ENCODE data around the gene TMEM154.

Gene TMEM154

GRCh38 chr4:152577708-152578396 is 101.9 kb downstream of the TMEM154 start:
- Histone ChIP-seq H3K27ac (ENCODE audit: low read depth, low read length) (no peak overlapping the region), H3K36me3 (ENCODE audit: control insufficient read depth, insufficient read depth, low read length) (no peaks in the 10 kb centered on the region), H3K4me1 (ENCODE audit: control insufficient read depth, insufficient read depth, low read length) (0 out of 2 replicates have a peak, but pooled peaks cover 9% of the 10 kb centered on the region), H3K4me3 (ENCODE audit: low read depth, low read length) (no peak overlapping the region), H3K27me3 (ENCODE audit: control insufficient read depth, insufficient read depth, low read length) (no peaks in the 10 kb centered on the region), H3K9ac (ENCODE audit: low read depth, low read length) (no peak overlapping the region), H3K9me3 (ENCODE audit: control insufficient read depth, insufficient read depth, low read length) (no peaks in the 10 kb centered on the region)

GRCh38 chr4:152575533-152575932 is 104.3 kb downstream of the TMEM154 start:
- no peaks in the 10 kb centered on the region for H3K36me3 ChIP-seq (ENCODE audit: control insufficient read depth, insufficient read depth, low read length)
- H3K27me3 ChIP-seq (ENCODE audit: control insufficient read depth, insufficient read depth, low read length): no peaks in the 10 kb centered on the region
- 0 out of 2 replicates have a peak, but pooled peaks cover 9% of the 10 kb centered on the region for H3K4me1 ChIP-seq (ENCODE audit: control insufficient read depth, insufficient read depth, low read length)
- no peak overlapping the region for H3K9ac ChIP-seq (ENCODE audit: low read depth, low read length)
- H3K9me3 ChIP-seq (ENCODE audit: control insufficient read depth, insufficient read depth, low read length): no peaks in the 10 kb centered on the region
- H3K4me3 ChIP-seq (ENCODE audit: low read depth, low read length): no peak overlapping the region
- no peak overlapping the region for H3K27ac ChIP-seq (ENCODE audit: low read depth, low read length)

DNA sequence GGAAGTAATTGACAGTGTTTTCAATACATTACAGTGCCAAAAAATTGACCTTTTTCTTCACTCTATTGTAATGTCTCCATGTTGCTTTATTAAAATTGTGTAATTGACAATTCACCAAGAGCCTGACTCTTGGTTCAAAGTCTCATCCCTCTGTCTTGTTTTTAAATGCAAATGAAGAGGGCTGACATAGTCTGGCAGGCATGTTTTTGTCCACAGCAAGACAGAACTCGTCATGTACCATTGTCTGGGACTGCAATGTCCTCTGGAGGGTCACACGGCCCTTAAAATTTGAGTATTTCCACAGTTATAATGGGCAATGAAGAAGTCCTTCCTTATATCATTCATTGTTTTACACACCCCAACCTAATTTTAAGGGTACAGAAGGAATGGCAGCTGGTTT is 105.9 kb downstream of the TMEM154 start:
- Histone ChIP-seq H3K4me1 (ENCODE audit: control insufficient read depth, insufficient read depth, low read length) (0 out of 2 replicates have a peak, but pooled peaks cover 8% of the 10 kb centered on the region), H3K9ac (ENCODE audit: low read depth, low read length) (no peak overlapping the region), H3K27me3 (ENCODE audit: control insufficient read depth, insufficient read depth, low read length) (no peaks in the 10 kb centered on the region), H3K27ac (ENCODE audit: low read depth, low read length) (no peak overlapping the region), H3K36me3 (ENCODE audit: control insufficient read depth, insufficient read depth, low read length) (no peaks in the 10 kb centered on the region), H3K4me3 (ENCODE audit: low read depth, low read length) (no peak overlapping the region), H3K9me3 (ENCODE audit: control insufficient read depth, insufficient read depth, low read length) (no peaks in the 10 kb centered on the region)

DNA sequence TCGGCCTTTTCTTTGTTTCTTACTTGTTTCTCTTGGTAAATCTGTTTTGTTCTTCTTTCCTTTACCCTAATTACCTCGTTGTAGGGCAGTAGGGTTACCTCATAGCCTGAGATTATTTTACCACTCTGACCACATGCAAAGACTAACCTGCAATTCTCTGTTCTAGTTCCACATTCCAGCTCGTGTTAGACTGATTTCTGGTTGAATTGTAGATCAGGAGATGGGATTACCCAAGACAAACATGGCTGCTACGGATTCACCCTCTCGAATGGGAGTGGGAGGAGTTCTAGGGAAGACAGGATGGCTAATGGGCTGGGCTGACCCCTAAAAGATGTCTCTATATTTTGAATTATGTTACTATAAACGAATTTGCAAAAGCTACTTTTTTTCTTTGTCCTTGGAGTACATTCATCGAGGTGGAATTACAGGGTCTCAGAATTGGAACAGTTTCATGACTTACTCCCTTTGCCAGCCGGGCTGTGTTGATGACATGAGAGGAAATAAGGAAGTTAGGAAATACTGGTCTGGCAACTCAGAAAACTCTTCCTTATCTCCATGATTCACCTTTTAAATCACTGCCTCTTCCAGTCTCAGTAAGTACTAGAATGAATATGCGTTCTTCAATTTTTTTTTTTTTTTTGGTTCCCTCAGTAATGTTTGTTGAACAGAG is 107.2 kb downstream of the TMEM154 start:
- Histone ChIP-seq H3K27me3 (ENCODE audit: control insufficient read depth, insufficient read depth, low read length) (no peaks in the 10 kb centered on the region), H3K9me3 (ENCODE audit: control insufficient read depth, insufficient read depth, low read length) (no peaks in the 10 kb centered on the region), H3K27ac (ENCODE audit: low read depth, low read length) (no peak overlapping the region), H3K4me3 (ENCODE audit: low read depth, low read length) (no peak overlapping the region), H3K36me3 (ENCODE audit: control insufficient read depth, insufficient read depth, low read length) (no peaks in the 10 kb centered on the region), H3K9ac (ENCODE audit: low read depth, low read length) (no peak overlapping the region), H3K4me1 (ENCODE audit: control insufficient read depth, insufficient read depth, low read length) (no peaks in the 10 kb centered on the region)

DNA sequence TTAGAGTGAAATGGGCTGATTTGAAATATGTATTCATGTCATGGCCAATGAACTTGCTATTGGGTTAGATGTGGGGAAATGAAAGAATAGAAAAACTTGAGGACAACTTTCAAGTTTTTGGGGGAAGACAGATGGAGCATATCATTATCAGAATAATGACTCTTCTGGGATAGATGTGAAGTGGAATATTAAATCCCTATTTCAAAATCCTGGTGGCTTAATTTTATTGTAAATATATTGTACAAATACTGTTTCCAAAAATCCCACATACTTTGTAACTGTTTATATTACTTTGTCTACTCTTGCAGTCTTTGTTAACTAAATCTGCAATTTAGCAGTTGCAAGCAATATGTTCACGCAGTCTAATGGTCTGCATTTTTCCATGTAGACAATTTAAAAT is 108.0 kb downstream of the TMEM154 start:
- Histone ChIP-seq H3K4me3 (ENCODE audit: low read depth, low read length) (no peak overlapping the region), H3K27me3 (ENCODE audit: control insufficient read depth, insufficient read depth, low read length) (no peaks in the 10 kb centered on the region), H3K4me1 (ENCODE audit: control insufficient read depth, insufficient read depth, low read length) (no peaks in the 10 kb centered on the region)

DNA sequence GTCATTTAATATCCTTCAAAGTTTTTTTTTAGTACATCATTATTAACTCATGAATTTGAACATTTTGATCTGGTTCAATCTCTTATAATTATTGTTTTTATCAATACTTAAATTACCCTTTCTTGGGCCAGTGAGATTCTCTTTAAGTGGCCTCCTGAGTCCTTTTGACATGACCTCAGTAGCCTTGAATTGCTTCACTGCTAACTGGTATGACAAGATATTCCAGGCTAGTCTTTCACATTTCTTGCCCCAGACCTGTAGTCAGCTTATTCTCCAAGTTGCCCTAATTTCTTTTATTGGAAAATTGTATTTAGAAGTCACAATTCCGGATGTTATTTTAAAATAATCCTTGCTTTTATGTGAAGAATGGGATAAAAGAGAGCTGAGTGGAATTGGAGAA is 108.5 kb downstream of the TMEM154 start:
- Histone ChIP-seq H3K4me1 (ENCODE audit: control insufficient read depth, insufficient read depth, low read length) (no peaks in the 10 kb centered on the region), H3K9ac (ENCODE audit: low read depth, low read length) (no peak overlapping the region), H3K36me3 (ENCODE audit: control insufficient read depth, insufficient read depth, low read length) (no peaks in the 10 kb centered on the region), H3K9me3 (ENCODE audit: control insufficient read depth, insufficient read depth, low read length) (no peaks in the 10 kb centered on the region), H3K27ac (ENCODE audit: low read depth, low read length) (no peak overlapping the region), H3K4me3 (ENCODE audit: low read depth, low read length) (no peak overlapping the region), H3K27me3 (ENCODE audit: control insufficient read depth, insufficient read depth, low read length) (no peaks in the 10 kb centered on the region)

More for the DNA sequence above, 108.0 kb downstream of the TMEM154 start:
- H3K36me3 ChIP-seq (ENCODE audit: control insufficient read depth, insufficient read depth, low read length): no peaks in the 10 kb centered on the region
- no peak overlapping the region for H3K9ac ChIP-seq (ENCODE audit: low read depth, low read length)
- H3K9me3 ChIP-seq (ENCODE audit: control insufficient read depth, insufficient read depth, low read length): no peaks in the 10 kb centered on the region
- H3K27ac ChIP-seq (ENCODE audit: low read depth, low read length): no peak overlapping the region
